GF-D8 (cell line): Measurements from ENCODE around the gene ISOC2.

Experiments
- DNase-seq: peaks from one replicate; lab custom pipeline; 2025; lab: John Stamatoyannopoulos, UW

The ISOC2 gene

GRCh38 chr19:55406826-55407549 is 54.5 kb downstream of the ISOC2 start:
- no peak for DNase-seq

GRCh38 chr19:55406091-55406825 is 55.2 kb downstream of the ISOC2 start:
- no peak for DNase-seq

DNA sequence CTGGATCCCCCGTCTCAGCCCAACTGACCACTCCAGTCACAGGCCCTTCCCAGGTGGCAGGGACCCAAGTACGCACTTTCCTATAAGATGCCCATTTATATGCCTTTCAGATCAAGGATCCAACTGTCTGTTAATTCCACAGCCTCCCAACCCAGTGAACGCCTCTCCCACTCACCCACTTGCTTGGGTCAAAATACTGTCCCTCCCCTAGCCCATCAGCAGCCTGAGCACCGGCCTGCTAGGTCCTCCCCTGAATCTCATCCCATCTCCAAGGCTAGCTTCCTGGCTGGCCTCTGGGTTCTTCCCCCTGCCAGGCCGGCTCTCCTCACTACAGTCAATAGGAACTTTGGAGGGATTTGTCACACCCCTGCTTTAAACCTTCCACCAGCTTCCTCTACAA is 55.8 kb downstream of the ISOC2 start:
- no peak for DNase-seq
